Liver (tissue), 3 donors: Measurements from ENCODE around the gene SLC22A8.

Experiments
- ATF3 ChIP-seq: IDR thresholded peaks from 2 replicates; pipeline ENCODE4 v1.6.1; 2016; ENCODE audit warnings: antibody characterized with exemption
- CTCF ChIP-seq: fragments of 150-350 bp; IDR thresholded peaks from 2 replicates; pipeline ENCODE4 v1.5.1; 2017; ENCODE audit warnings: improper control_type of control experiment, low read depth, low read length; ENCODE audit not compliant: missing input control
- EGR1 ChIP-seq, 2 donors: IDR thresholded peaks; 2 replicates each; pipeline ENCODE4 v1.6.1; 2016 to 2018; ENCODE audit warnings: antibody characterized with exemption in 2 of 2, low read depth in 2 of 2
- GABPA ChIP-seq, 2 donors: IDR thresholded peaks in 1 of 2; conservative IDR thresholded peaks in 1 of 2; 2 replicates each; pipeline ENCODE4 v1.6.1; 2016; ENCODE audit warnings: antibody characterized with exemption in 2 of 2, mild to moderate bottlenecking in 1 of 2, moderate library complexity in 1 of 2
- JUND ChIP-seq, 2 donors: IDR thresholded peaks; 2 replicates each; pipeline ENCODE4 v1.6.1; 2016; ENCODE audit warnings: antibody characterized with exemption in 2 of 2
- REST ChIP-seq: IDR thresholded peaks from 2 replicates; pipeline ENCODE4 v1.6.1; 2016; ENCODE audit warnings: antibody characterized with exemption, mild to moderate bottlenecking
- YY1 ChIP-seq: IDR thresholded peaks from 2 replicates; pipeline ENCODE4 v1.6.1; 2016; ENCODE audit warnings: antibody characterized with exemption, mild to moderate bottlenecking
- donor health status: healthy.
- donor health status: healthy.

- no peak for TF ChIP-seq REST
- TF ChIP-seq CTCF = no peak
- no peak for TF ChIP-seq GABPA (IDR thresholded peaks at IDR 0.05 in 1 of 2, conservative IDR thresholded peaks at IDR 0.05 in 1 of 2)
- no peak for TF ChIP-seq YY1
- no peak for TF ChIP-seq ATF3
- TF ChIP-seq JUND (IDR thresholded peaks at IDR 0.05) = no peak
- TF ChIP-seq EGR1 (IDR thresholded peaks at IDR 0.05; ENCODE audit: low read depth in 2 of 2) = no peak
Observed at GRCh38 chr11:62985041-62985750, 30.4 kb downstream of the SLC22A8 start.
